AG10803 (cell line): ENCODE data around the gene IGDCC3.

ENCODE experiments used
- DNase-seq: peaks from one replicate; pipeline ENCODE4 v3.0.0; 2010; ENCODE audit warnings: low read depth
- H3K4me3 ChIP-seq: 2 replicates; pipeline ENCODE4 v1.5.1; 2011; ENCODE audit warnings: mild to moderate bottlenecking, low read length, control low read depth
- CTCF ChIP-seq: conservative IDR thresholded peaks from 2 replicates; pipeline ENCODE4 v1.5.1; 2011; ENCODE audit warnings: mild to moderate bottlenecking, low read length, control low read depth, inconsistent platforms

The IGDCC3 gene

GRCh38 chr15:65375871-65376607 is 1.8 kb downstream of the IGDCC3 start:
- H3K4me3 ChIP-seq, result no peak overlapping the region

GRCh38 chr15:65374821-65375401 is 2.9 kb downstream of the IGDCC3 start:
- peak; percentile 27 for DNase-seq
- TF ChIP-seq CTCF, result no peak
- H3K4me3 ChIP-seq, result no peak overlapping the region

More at GRCh38 chr15:65375871-65376607, 1.8 kb downstream of the IGDCC3 start:
- no peak for DNase-seq
- TF ChIP-seq CTCF, result no peak

- H3K4me3 ChIP-seq, result no peak overlapping the region
- TF ChIP-seq CTCF, result no peak
- no peak for DNase-seq
These were observed 3.5 kb downstream of the IGDCC3 start for GRCh38 chr15:65374334-65374733.

- TF ChIP-seq CTCF, result no peak
- H3K4me3 ChIP-seq, result no peak overlapping the region
- no peak for DNase-seq
These were observed 4.6 kb downstream of the IGDCC3 start for GRCh38 chr15:65373163-65373651.

- TF ChIP-seq CTCF, result no peak
- no peak for DNase-seq
- no peak overlapping the region for H3K4me3 ChIP-seq
These were observed 5.1 kb downstream of the IGDCC3 start for GRCh38 chr15:65372787-65373067.

- H3K4me3 ChIP-seq, result no peak overlapping the region
- TF ChIP-seq CTCF, result no peak
- DNase-seq, result no peak
These were observed 5.6 kb downstream of the IGDCC3 start for GRCh38 chr15:65371976-65372786.
